ENCODE data around the gene FUT3.

FUT3 gene

GRCh38 chr19:5823579-5824281, 27.5 kb downstream of the FUT3 start:
- H3K36me3 ChIP-seq (ENCODE audit: control insufficient read depth in 1 of 2, insufficient read depth in 2 of 2, low read length in 2 of 2) = no peaks in the 10 kb centered on the region
- H3K9ac ChIP-seq (ENCODE audit: low read depth in 1 of 2, low read length in 2 of 2) = no peak overlapping the region
- no peak overlapping the region for H3K27ac ChIP-seq (ENCODE audit: low read depth, low read length)
- H3K4me3 ChIP-seq (ENCODE audit: low read depth in 1 of 2, low read length in 2 of 2) = no peak overlapping the region
- peaks cover 13 to 23% of the 10 kb centered on the region in 2 donors for H3K4me1 ChIP-seq (ENCODE audit: control insufficient read depth in 1 of 2, insufficient read depth in 2 of 2, low read length in 2 of 2)
- no peaks in the 10 kb centered on the region for H3K27me3 ChIP-seq (ENCODE audit: control insufficient read depth in 1 of 2, insufficient read depth in 2 of 2, low read length in 2 of 2)
- H3K9me3 ChIP-seq (ENCODE audit: control insufficient read depth in 1 of 2, low read length in 2 of 2) = no peaks in the 10 kb centered on the region

GRCh38 chr19:5822181-5822844, 28.9 kb downstream of the FUT3 start:
- Histone ChIP-seq H3K9me3 (ENCODE audit: control insufficient read depth in 1 of 2, low read length in 2 of 2) (no peaks in the 10 kb centered on the region), H3K27ac (ENCODE audit: low read depth, low read length) (no peak overlapping the region), H3K4me3 (ENCODE audit: low read depth in 1 of 2, low read length in 2 of 2) (no peak overlapping the region), H3K27me3 (ENCODE audit: control insufficient read depth in 1 of 2, insufficient read depth in 2 of 2, low read length in 2 of 2) (no peaks in the 10 kb centered on the region), H3K9ac (ENCODE audit: low read depth in 1 of 2, low read length in 2 of 2) (no peak overlapping the region), H3K36me3 (ENCODE audit: control insufficient read depth in 1 of 2, insufficient read depth in 2 of 2, low read length in 2 of 2) (peaks cover 0 to 2% of the 10 kb centered on the region in 2 donors), H3K4me1 (ENCODE audit: control insufficient read depth in 1 of 2, insufficient read depth in 2 of 2, low read length in 2 of 2) (peaks cover 7 to 15% of the 10 kb centered on the region in 2 donors)

GRCh38 chr19:5821521-5822180, 29.6 kb downstream of the FUT3 start:
- no peak overlapping the region for H3K27ac ChIP-seq (ENCODE audit: low read depth, low read length)
- no peaks in the 10 kb centered on the region for H3K27me3 ChIP-seq (ENCODE audit: control insufficient read depth in 1 of 2, insufficient read depth in 2 of 2, low read length in 2 of 2)
- H3K9me3 ChIP-seq (ENCODE audit: control insufficient read depth in 1 of 2, low read length in 2 of 2) = no peaks in the 10 kb centered on the region
- peaks cover under 1 to 8% of the 10 kb centered on the region in 2 donors for H3K4me1 ChIP-seq (ENCODE audit: control insufficient read depth in 1 of 2, insufficient read depth in 2 of 2, low read length in 2 of 2)
- no peak overlapping the region for H3K9ac ChIP-seq (ENCODE audit: low read depth in 1 of 2, low read length in 2 of 2)
- H3K36me3 ChIP-seq (ENCODE audit: control insufficient read depth in 1 of 2, insufficient read depth in 2 of 2, low read length in 2 of 2) = peaks cover 0 to 4% of the 10 kb centered on the region in 2 donors
- no peak overlapping the region for H3K4me3 ChIP-seq (ENCODE audit: low read depth in 1 of 2, low read length in 2 of 2)

- Histone ChIP-seq H3K9me3 (ENCODE audit: control insufficient read depth in 1 of 2, low read length in 2 of 2) (no peaks in the 10 kb centered on the region), H3K4me3 (ENCODE audit: low read depth in 1 of 2, low read length in 2 of 2) (no peak overlapping the region), H3K27ac (ENCODE audit: low read depth, low read length) (no peak overlapping the region), H3K4me1 (ENCODE audit: control insufficient read depth in 1 of 2, insufficient read depth in 2 of 2, low read length in 2 of 2) (peaks cover 0 to 3% of the 10 kb centered on the region in 2 donors), H3K27me3 (ENCODE audit: control insufficient read depth in 1 of 2, insufficient read depth in 2 of 2, low read length in 2 of 2) (no peaks in the 10 kb centered on the region), H3K9ac (ENCODE audit: low read depth in 1 of 2, low read length in 2 of 2) (no peak overlapping the region), H3K36me3 (ENCODE audit: control insufficient read depth in 1 of 2, insufficient read depth in 2 of 2, low read length in 2 of 2) (peaks cover 0 to 5% of the 10 kb centered on the region in 2 donors)
These were observed 30.5 kb downstream of the FUT3 start for GRCh38 chr19:5820785-5821184.

GRCh38 chr19:5818594-5818993, 32.7 kb downstream of the FUT3 start:
- H3K36me3 ChIP-seq (ENCODE audit: control insufficient read depth in 1 of 2, insufficient read depth in 2 of 2, low read length in 2 of 2) = peaks cover 0 to 5% of the 10 kb centered on the region in 2 donors
- H3K4me3 ChIP-seq (ENCODE audit: low read depth in 1 of 2, low read length in 2 of 2) = no peak overlapping the region
- no peak overlapping the region for H3K27ac ChIP-seq (ENCODE audit: low read depth, low read length)

GRCh38 chr19:5817218-5817617, 34.0 kb downstream of the FUT3 start:
- H3K27me3 ChIP-seq (ENCODE audit: control insufficient read depth in 1 of 2, insufficient read depth in 2 of 2, low read length in 2 of 2) = no peaks in the 10 kb centered on the region
- H3K4me1 ChIP-seq (ENCODE audit: control insufficient read depth in 1 of 2, insufficient read depth in 2 of 2, low read length in 2 of 2) = peaks cover 5 to 7% of the 10 kb centered on the region in 2 donors
- H3K9me3 ChIP-seq (ENCODE audit: control insufficient read depth in 1 of 2, low read length in 2 of 2) = no peaks in the 10 kb centered on the region

More at GRCh38 chr19:5818594-5818993, 32.7 kb downstream of the FUT3 start:
- Histone ChIP-seq H3K9ac (ENCODE audit: low read depth in 1 of 2, low read length in 2 of 2) (no peak overlapping the region), H3K4me1 (ENCODE audit: control insufficient read depth in 1 of 2, insufficient read depth in 2 of 2, low read length in 2 of 2) (peaks cover 7 to 8% of the 10 kb centered on the region in 2 donors), H3K27me3 (ENCODE audit: control insufficient read depth in 1 of 2, insufficient read depth in 2 of 2, low read length in 2 of 2) (no peaks in the 10 kb centered on the region), H3K9me3 (ENCODE audit: control insufficient read depth in 1 of 2, low read length in 2 of 2) (no peaks in the 10 kb centered on the region)

GRCh38 chr19:5814852-5815246, 36.4 kb downstream of the FUT3 start:
- H3K36me3 ChIP-seq (ENCODE audit: control insufficient read depth in 1 of 2, insufficient read depth in 2 of 2, low read length in 2 of 2) = peaks cover 0 to 5% of the 10 kb centered on the region in 2 donors

More at GRCh38 chr19:5817218-5817617, 34.0 kb downstream of the FUT3 start:
- Histone ChIP-seq H3K27ac (ENCODE audit: low read depth, low read length) (no peak overlapping the region), H3K9ac (ENCODE audit: low read depth in 1 of 2, low read length in 2 of 2) (no peak overlapping the region), H3K36me3 (ENCODE audit: control insufficient read depth in 1 of 2, insufficient read depth in 2 of 2, low read length in 2 of 2) (peaks cover 0 to 5% of the 10 kb centered on the region in 2 donors), H3K4me3 (ENCODE audit: low read depth in 1 of 2, low read length in 2 of 2) (no peak overlapping the region)

GRCh38 chr19:5814123-5814851, 37.0 kb downstream of the FUT3 start:
- H3K27me3 ChIP-seq (ENCODE audit: control insufficient read depth in 1 of 2, insufficient read depth in 2 of 2, low read length in 2 of 2) = no peaks in the 10 kb centered on the region
- H3K9ac ChIP-seq (ENCODE audit: low read depth in 1 of 2, low read length in 2 of 2) = no peak overlapping the region
- no peak overlapping the region for H3K27ac ChIP-seq (ENCODE audit: low read depth, low read length)
- no peaks in the 10 kb centered on the region for H3K9me3 ChIP-seq (ENCODE audit: control insufficient read depth in 1 of 2, low read length in 2 of 2)
- peaks cover 0 to 5% of the 10 kb centered on the region in 2 donors for H3K36me3 ChIP-seq (ENCODE audit: control insufficient read depth in 1 of 2, insufficient read depth in 2 of 2, low read length in 2 of 2)
- peaks cover 5 to 7% of the 10 kb centered on the region in 2 donors for H3K4me1 ChIP-seq (ENCODE audit: control insufficient read depth in 1 of 2, insufficient read depth in 2 of 2, low read length in 2 of 2)
- no peak overlapping the region for H3K4me3 ChIP-seq (ENCODE audit: low read depth in 1 of 2, low read length in 2 of 2)

More at GRCh38 chr19:5814852-5815246, 36.4 kb downstream of the FUT3 start:
- Histone ChIP-seq H3K4me3 (ENCODE audit: low read depth in 1 of 2, low read length in 2 of 2) (no peak overlapping the region), H3K4me1 (ENCODE audit: control insufficient read depth in 1 of 2, insufficient read depth in 2 of 2, low read length in 2 of 2) (peaks cover 5 to 7% of the 10 kb centered on the region in 2 donors), H3K9me3 (ENCODE audit: control insufficient read depth in 1 of 2, low read length in 2 of 2) (no peaks in the 10 kb centered on the region), H3K9ac (ENCODE audit: low read depth in 1 of 2, low read length in 2 of 2) (peak overlapping the region in 1 of 2 donors; percentile 26), H3K27ac (ENCODE audit: low read depth, low read length) (no peak overlapping the region), H3K27me3 (ENCODE audit: control insufficient read depth in 1 of 2, insufficient read depth in 2 of 2, low read length in 2 of 2) (no peaks in the 10 kb centered on the region)

- no peak overlapping the region for H3K4me3 ChIP-seq (ENCODE audit: low read depth in 1 of 2, low read length in 2 of 2)
- no peaks in the 10 kb centered on the region for H3K36me3 ChIP-seq (ENCODE audit: control insufficient read depth in 1 of 2, insufficient read depth in 2 of 2, low read length in 2 of 2)
- H3K27me3 ChIP-seq (ENCODE audit: control insufficient read depth in 1 of 2, insufficient read depth in 2 of 2, low read length in 2 of 2) = no peaks in the 10 kb centered on the region
- H3K4me1 ChIP-seq (ENCODE audit: control insufficient read depth in 1 of 2, insufficient read depth in 2 of 2, low read length in 2 of 2) = peaks cover 5 to 7% of the 10 kb centered on the region in 2 donors
- no peak overlapping the region for H3K27ac ChIP-seq (ENCODE audit: low read depth, low read length)
- no peak overlapping the region for H3K9ac ChIP-seq (ENCODE audit: low read depth in 1 of 2, low read length in 2 of 2)
- no peaks in the 10 kb centered on the region for H3K9me3 ChIP-seq (ENCODE audit: control insufficient read depth in 1 of 2, low read length in 2 of 2)
These were observed 40.1 kb downstream of the FUT3 start for GRCh38 chr19:5811117-5811516.

All from duodenal mucosa (tissue), 2 donors.